Lower leg skin (tissue), 4 donors: Measurements from ENCODE around the gene EIF2S3B. TPM values are rescaled to one million over a fixed set of nuclear protein-coding genes. Genes with fewer than 3 reads are reported as not detected.

Source experiments
- DNase-seq, 2 donors: peaks; one replicate each; pipeline ENCODE4 v3.0.0-alpha.2; 2019; ENCODE audit warnings: low spot score in 2 of 2
- H3K4me3 ChIP-seq: fragments of 200-600 bp; sonication (generic); 2 replicates; pipeline ENCODE4 v1.5.1; 2017; ENCODE audit warnings: mild to moderate bottlenecking, low read depth; ENCODE audit not compliant: poor library complexity, severe bottlenecking
- CTCF ChIP-seq, 3 donors: fragments of 450-650 bp; IDR thresholded peaks; one replicate each; pipeline ENCODE4 v1.5.1; 2016; ENCODE audit warnings: antibody characterized with exemption in 3 of 3, mild to moderate bottlenecking in 3 of 3, moderate library complexity in 2 of 3
- POLR2A ChIP-seq, 2 donors: fragments of 450-650 bp; IDR thresholded peaks; one replicate each; pipeline ENCODE4 v1.6.1; 2016 to 2017; ENCODE audit warnings: antibody characterized with exemption in 2 of 2, mild to moderate bottlenecking in 1 of 2, moderate library complexity in 1 of 2
- WGBS, 2 donors: methylation state at CpG; one replicate each; pipeline ENCODE4 v1.1.5; 2018; 5-methylcytosine and 5-hydroxymethylcytosine counted together
- intact Hi-C: fragments of 100-400 bp; cut with DNase I; formaldehyde crosslinking; loops from one replicate; pipeline ENCODE4 v1.15.0; 2023; ENCODE audit warnings: low total_unique reads
- total RNA-seq, 4 donors: library from RNA; depleted of rRNA; stranded (reverse); fragments of >200 nt; gene quantifications; one replicate each; pipeline ENCODE4 v1.1.0, GENCODE V29; 2016

The EIF2S3B gene
- total RNA-seq, 4 donors from 2014 or later = 0.19 to 0.99 (median 0.35) TPM

- TF ChIP-seq CTCF (IDR thresholded peaks at IDR 0.05) = no peak
- TF ChIP-seq POLR2A (IDR thresholded peaks at IDR 0.05) = no peak
- 77 to 80% methylated on average over 7 of the region's 7 CpGs for WGBS, 2 donors
- intact Hi-C loops = no loop called here
- no peak for DNase-seq
- no peak overlapping the region for H3K4me3 ChIP-seq
These were observed 49.2 kb downstream of the EIF2S3B start for GRCh38 chr12:10554756-10555481.

DNA sequence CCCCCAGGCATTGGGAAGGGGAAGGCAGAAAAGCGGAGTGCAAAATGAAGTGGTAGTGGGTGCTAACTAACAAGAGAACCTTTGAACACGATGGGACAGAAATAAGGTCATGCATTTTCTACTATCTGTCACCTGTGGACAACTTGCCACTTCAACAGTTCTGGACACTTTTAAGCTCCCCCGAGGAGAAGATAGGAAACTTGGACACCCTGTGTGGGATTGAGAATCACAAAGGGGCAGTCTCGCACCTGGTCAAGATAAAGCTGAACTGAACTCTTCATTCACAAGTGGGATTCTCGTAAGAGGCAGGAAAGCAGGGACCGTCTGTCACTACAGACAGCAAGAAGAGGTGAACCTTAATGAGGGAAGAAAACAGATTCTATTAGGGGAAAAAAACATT is 51.6 kb downstream of the EIF2S3B start:
- WGBS, 2 donors = 64 to 75% methylated on average over 6 of the region's 6 CpGs
- no peak overlapping the region for H3K4me3 ChIP-seq
- DNase-seq = no peak
- intact Hi-C loops = no loop called here
- no peak for TF ChIP-seq POLR2A (IDR thresholded peaks at IDR 0.05)
- no peak for TF ChIP-seq CTCF (IDR thresholded peaks at IDR 0.05)

DNA sequence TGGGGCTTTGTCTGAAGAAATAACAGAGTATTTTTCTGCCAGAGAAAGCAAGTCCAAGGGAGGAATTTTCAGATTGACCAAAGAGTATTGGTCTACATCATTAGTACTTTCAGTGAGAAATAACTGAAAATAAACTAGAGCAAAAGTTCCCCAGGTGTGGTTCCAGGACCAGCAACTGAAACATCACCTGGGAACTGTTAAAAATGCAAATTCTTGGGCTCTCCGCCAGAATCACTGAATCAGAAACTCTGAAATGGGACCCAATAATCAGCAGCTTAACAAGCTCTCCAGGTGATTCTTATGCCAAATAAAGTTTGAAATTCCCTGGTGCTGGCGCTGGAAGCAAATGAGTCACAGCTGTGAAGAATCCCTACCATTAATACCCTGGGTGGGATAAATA is 52.1 kb downstream of the EIF2S3B start:
- TF ChIP-seq CTCF (IDR thresholded peaks at IDR 0.05) (no peak), POLR2A (IDR thresholded peaks at IDR 0.05) (no peak)
- intact Hi-C loops = no loop called here
- no peak overlapping the region for H3K4me3 ChIP-seq
- WGBS, 2 donors = 32 to 36% methylated on average over 2 of the region's 2 CpGs
- no peak for DNase-seq

Other genes with a start within 250 kb of the EIF2S3B start
- gene KLRD1, start 198.0 kb upstream of the EIF2S3B start, total RNA-seq = 1 to 10 TPM in 1 of 4 donors, under 1 TPM in 3; 0.02 to 1.9 (median 0.18) TPM
- under 1 TPM in 1 of 4 donors, not detected in 3; 0.46 TPM for gene KLRK1, start 115.8 kb upstream of the EIF2S3B start, total RNA-seq
- gene KLRC4, start 96.1 kb upstream of the EIF2S3B start, total RNA-seq = not detected
- gene KLRC3, start 85.3 kb upstream of the EIF2S3B start, total RNA-seq = not detected
- under 1 TPM in 1 of 4 donors, not detected in 3; 0.71 TPM for gene KLRC2, start 69.9 kb upstream of the EIF2S3B start, total RNA-seq
- not detected for gene KLRC1, start 52.5 kb upstream of the EIF2S3B start, total RNA-seq
- gene MAGOHB, start 107.7 kb downstream of the EIF2S3B start, total RNA-seq = 10 to 100 TPM in 3 of 4 donors, 1 to 10 TPM in 1; 9.5 to 61.3 (median 16.9) TPM
- 1 to 10 TPM; 2.0 to 2.5 (median 2.2) TPM for gene STYK1, start 168.2 kb downstream of the EIF2S3B start, total RNA-seq
- 100 to 1,000 TPM; 544 to 987 (median 637) TPM for gene YBX3, start 217.4 kb downstream of the EIF2S3B start, total RNA-seq